Daoy (cell line): ENCODE data around the gene OGDH. TPM values are rescaled to one million over a fixed set of nuclear protein-coding genes. Genes with fewer than 3 reads are reported as not detected.
"Not testable (repeated sequence)": the region's sequence is repeated elsewhere in the genome, so short reads cannot be mapped to it uniquely, and the experiment has no call there.

Source experiments
- DNase-seq: peaks from one replicate; pipeline ENCODE4 v3.0.0-alpha.2; 2015; ENCODE audit warnings: low read depth
- total RNA-seq: library from RNA; depleted of rRNA; stranded (reverse); fragments of >200 nt; shearing (Covaris generic); gene quantifications from 2 replicates; pipeline ENCODE4 v1.2.3, GENCODE V29; 2014

The OGDH gene
- total RNA-seq, 1 experiment from 2014 or later, result 77.5 TPM

DNA sequence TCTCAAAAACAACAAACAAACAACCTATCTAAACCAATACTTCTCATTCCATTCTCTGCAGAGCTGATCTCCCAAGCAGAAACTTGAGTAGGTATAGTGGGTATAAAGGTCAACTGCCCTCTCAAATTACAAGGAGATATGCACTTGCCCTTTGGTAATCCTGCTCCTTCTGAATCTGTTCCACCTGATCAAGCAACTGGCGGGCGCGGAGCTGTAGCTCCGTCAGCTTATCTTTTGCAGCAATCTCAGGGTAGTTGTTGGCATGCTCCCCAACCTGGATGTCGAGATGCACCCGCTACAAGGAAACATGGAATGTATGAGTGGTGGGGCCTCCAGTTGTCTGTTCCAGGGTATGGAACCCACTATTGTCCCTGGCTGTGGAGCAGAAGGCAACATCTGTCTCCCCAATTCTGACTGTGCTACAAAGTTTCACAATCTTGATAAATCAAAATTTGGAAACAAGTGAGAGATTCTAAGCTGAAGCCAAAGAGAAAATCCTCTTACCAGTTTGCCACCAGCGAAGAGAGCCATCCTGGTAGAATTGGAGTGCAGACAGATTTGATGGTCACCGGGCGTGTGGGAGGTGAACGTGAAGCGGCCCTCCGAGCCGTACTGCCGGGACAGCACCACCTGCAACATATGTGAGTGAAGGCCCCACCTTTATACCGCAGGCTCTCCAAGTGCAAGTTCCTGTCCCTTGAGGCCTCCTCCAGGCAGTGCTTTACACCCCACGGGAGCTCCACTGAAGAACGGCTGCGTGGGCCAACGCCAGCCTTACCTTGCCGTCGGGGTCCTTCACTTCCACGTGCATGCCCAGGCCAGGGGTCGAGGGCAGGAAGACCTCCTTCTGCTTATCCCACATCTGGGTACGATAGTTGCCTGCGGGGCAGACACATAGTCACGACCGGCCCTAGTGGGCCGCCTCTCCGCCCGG, 25.2 kb upstream of the OGDH start:
- no peak for DNase-seq

DNA sequence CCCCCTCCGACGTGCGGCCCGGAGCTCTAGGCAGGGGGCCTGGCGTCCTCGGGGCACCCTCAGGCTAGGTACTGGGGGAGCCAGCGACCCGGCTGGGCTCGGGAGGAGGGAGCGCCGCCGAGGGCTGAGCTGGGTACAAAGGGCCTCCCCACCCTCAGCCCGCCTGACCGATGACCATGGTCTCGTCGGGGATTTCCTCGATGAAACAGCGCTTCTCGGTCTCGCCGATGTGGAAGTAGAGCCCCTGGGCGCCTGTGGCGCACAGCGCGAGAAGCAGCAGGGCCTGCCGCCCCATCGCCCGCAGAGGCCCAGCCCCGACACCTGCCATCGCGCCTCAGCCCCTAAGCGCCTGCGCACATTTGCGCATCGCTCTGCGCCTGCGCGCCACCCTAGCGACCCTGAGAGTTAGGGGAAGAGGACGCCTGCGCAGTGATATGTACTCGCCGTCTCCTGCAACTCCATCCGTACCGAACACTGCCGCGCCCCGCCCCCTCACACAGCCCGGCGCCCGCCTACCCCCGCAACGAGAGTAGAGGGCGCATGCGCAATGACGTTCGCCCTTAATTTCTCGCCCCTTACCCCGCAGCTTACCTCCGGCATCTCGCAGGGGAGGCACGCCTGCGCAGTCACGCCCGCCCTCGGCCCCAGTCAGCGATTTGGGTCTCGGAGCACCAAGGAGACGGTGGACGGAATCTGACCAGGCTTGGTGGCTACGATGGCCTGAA, 24.4 kb upstream of the OGDH start, which contains the start of gene TMED4:
Gene TMED4 (minus strand): TSS at position 353 of the 725 bp plus-strand sequence. CDS start 25 bp downstream, at position 328.
- peak; percentile 100 for DNase-seq

DNA sequence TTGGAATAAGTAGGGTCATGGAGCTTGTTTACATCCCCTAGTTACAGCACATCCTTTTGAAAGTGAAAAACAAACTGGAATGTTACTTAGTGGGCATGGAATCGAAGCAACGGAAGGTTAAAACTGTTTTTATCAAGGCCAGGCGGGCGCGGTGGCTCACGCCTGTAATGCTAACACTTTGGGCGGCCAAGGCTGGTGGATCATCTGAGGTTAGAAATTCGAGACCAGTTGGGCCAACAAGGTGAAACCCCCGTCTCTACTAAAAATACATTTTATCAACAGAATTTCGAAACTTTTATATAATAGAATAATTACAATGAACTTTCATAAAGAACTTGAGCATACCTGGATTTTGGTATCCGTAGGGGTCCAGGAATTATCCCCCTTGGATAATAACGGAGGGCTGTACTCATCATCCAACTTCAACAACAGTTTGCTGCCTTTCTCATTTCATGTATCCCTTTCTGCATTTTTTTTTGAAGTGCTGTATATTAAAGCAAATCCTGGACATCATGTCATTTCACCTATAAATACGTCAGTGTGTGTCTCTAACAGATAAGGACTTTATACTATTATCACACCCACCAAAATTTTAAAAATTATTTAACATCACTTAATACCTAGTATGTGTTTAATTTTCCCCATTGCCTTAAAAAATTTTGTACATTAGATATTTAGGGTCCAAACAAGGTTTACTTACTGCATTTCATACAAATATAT, 23.1 kb upstream of the OGDH start:
- DNase-seq, result no peak

DNA sequence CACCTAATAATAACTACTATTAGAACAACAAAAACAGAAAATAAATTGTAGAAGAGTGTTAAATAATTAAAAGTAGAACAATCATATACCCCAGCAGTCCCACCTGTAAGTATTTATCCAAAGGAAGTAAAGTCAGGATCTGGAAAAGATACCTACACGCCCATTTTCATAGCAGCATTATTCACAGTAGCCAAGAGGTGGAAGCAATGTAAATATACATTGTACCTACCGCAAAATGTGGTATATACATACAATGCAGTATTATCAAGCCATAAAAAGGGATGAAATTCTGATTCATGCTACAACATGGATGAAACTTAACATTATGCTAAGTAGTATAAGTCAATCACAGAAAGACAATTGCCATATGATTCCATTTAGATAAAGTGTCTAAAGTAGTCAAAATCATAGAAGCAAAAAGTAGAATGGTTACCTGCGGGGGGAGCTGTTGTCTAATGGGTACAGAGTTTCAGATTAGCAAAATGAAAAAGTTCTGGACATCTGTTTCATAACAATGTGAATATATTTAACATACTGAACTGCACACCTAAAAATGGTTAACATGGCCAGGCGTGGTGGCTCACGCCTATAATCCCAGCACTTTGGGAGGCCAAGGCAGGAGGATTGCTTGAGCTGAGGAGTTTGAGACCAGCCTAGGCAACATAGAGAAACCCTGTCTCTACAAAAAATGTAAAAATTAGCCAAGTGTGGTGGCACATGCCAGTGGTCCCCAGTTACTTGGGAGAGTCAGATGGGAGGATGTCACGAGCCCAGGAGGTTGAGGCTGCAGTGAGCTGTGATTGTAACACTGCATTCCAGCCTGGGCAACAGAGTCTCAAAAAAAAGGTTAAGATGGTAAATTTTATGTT, 18.4 kb upstream of the OGDH start:
- peak; percentile 69 for DNase-seq

DNA sequence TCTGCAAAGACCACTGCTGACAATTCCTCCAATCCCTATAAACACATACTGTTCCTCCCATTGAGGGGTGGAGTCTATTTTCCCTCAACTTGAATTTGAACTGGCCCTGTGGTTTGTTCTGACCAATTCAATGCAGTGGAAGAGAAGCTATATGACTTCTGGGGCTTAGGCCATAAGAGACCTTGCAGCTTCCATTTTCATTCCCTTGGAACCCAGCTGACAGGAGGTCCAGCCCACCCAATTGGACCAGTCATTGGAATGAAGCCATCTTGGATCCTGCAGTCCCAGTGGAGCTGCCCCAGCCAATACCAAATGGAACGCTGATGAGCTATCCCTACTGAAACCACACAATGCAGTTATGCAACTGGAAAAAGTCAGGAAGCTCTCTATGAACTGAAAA, 15.5 kb upstream of the OGDH start:
- no peak for DNase-seq

DNA sequence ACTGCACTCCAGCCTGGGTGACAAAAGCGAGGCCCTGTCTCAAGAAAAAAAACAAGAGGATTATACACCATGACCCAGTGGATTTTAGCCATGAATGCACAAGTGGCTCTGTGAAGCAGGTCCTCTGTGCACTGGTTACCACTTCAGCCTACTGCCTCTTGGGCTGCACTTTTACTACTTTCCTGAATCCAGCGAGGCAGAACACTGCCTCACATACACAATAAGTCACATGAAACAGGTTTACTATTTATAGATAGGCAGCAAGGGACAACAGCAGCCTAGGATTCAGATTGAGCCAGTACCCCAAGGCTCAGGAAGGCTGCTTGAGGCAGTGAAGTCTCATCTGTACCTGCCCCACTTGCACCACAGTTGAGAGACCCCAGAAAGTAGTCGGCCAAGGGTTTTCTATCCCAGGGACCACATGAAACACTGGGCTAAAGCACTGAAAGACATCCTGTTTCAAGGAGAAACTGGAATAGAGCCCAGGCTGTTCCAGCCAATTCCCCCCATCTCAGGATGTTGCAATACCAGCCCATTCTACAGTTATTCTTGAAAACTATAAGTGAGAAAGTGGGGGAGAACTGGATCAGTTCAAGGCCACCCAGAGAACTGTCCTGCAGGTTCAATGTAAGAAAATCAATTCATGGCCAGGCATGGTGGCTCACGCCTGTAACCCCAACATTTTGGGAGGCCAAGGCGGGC, 10.3 kb upstream of the OGDH start:
- no peak for DNase-seq

DNA sequence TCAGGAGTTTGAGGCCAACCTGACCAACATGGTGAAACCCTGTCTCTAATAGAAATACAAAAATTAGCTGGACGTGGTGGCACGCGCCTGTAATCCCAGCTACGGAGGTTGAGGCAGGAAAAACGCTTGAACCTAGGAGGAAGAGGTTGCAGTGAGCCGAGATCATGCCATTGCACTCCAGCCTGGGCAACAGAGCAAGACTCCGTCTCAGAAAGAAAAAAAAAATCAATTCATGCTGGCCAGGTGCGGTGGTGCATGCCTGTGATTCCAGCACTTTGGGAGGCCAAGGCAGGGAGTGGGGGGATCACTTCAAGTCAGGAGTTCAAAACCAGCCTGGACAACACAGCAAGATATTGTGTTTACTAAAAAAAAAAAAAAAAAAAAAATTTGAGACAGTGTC, 9.2 kb upstream of the OGDH start:
- DNase-seq, result not testable (repeated sequence)

DNA sequence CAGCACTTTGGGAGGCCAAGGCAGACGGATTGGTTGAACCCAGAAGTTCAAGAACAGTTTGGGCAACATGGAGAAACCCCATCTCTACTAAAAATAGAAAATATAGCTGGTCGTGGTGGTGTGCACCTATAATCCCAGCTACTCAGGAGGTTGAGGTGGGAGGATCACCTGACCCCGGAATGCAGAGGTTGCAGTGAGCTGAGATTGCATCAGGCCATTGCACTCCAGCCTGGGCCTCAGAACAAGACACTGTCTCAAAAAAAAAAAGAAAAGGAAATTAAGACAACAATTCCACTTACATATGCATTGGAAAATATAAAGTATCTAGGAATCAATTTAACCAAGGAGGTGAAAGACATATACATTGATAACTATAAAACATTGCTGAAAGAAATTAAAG, 7.2 kb upstream of the OGDH start:
- no peak for DNase-seq

DNA sequence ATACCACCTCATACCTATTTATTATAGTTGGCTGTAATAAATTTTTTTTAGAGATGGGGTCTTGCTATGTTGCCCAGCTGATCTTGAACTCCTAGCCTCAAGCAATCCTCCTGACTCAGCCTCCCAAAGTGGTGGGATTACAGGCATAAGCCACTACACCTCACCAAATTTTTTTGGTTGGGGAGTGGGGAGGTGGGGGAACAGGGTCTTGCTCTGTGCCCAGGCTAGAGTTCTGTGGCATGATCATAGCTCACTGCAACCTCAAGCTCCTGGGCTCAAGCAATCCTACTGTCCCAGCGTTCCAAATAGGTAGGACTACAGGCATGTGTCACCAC, 3.9 kb upstream of the OGDH start:
- no peak for DNase-seq

DNA sequence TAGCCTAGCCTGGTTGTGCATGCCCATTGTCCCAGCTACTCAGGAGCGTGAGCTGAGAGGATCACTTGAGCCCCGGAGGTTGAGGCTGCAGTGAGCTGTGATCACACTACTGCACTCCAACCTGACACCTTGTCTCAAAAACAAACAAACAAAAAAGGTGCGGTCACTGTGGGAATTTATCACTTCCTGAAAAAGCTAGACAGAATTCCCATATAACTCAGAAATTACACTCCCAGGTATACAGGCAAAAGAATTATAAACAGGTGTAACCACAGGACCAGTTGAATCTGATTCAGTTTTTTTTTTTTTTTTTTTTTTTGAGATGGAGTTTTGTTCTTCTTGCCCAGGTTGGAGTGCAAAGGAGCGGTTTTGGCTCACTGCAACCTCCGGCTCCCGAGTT, 3.2 kb upstream of the OGDH start:
- no peak for DNase-seq

DNA sequence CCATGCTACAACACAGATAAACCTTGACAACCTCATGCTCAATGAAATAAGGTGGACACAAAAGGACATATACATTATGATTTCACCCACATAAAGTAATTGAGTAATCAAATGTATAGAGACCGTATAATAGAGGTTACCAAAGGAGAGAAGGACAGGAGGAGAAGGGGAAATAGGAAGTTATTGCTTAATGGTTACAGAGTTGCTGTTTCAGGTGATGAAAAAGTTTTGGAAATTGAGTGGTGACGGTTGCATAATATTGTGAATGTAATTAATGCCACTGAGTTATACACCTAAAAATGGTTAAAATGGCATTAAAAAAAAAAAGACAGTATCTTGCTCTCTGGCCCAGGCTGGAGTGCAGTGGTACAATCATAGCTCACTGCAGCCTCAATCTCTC, 1.5 kb upstream of the OGDH start:
- no peak for DNase-seq

DNA sequence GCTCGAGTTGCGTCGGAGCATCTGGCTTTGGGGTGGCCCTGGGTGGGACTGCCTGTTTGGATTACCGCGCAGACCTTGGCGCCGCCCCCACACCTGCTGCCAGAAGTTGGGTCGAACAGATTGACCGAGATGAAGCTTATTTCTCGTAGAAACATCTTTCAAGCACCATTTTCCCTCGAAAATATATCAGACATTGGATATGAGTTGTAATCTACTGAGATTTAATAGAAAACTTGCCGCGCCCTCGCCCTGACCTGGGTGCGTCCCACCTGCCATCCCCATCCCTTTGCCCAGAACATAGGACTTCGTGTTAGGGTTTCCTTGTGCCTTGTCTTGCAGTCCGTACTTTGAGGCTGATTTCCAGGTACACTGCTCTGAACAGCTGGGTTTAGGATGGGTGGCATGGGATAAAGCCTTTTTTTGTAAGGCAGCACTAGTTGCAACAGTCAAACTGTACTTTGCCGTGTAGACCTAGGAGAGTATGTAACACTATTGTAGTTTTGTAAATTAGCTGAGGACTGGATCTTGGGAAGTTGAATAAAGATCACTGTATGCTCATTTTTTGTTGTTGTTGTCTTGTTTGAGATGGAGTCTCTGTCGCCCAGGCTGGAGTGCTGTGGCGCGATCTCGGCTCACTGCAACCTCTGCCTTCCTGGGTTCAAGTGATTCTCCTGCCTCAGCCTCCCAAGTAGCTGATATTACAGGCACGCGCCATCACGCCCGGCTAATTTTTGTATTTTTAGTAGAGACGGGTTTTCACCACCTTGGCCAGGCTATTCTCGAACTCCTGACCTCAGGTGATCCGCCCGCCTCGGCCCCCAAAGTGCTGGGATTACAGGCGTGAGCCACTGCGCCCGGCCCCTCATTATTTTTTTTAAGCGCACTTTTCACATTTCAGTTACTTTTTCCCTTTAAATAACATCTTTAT, 978 bp downstream of the OGDH start:
- DNase-seq, result no peak

DNA sequence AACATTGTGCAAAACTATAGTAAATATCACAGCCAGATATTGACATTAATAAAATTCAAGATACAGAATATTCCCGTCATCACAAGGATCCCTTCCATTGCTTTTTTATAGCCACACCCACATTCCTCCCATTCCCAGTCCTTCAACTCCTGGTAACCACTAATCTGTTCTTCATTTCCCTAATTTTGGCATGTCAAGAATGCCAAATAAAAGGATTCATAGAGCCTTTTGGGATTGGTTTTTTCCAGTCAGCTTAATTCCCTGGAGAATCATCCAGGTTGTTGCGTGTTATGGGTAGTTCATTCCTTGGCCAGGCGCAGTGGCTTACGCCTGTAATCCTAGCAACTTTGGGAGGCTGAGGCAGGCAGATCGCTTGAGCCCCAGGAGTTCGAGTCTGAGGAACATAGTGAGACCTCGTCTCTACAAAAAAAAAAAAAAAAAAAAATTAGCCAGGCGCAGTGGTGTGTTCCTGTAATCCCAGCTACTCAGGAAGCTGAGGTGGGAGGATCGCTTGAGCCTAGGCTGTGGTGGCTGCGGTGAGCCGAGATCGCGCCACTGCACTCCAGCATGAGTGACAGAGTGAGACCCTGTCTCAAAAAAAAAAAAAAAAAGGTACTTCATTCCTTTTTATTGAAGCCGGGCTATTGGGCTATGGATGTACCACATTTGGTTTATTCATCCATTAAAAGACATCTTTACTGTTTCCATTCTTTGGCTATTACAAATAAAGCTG, 2.7 kb downstream of the OGDH start:
- DNase-seq, result no peak

DNA sequence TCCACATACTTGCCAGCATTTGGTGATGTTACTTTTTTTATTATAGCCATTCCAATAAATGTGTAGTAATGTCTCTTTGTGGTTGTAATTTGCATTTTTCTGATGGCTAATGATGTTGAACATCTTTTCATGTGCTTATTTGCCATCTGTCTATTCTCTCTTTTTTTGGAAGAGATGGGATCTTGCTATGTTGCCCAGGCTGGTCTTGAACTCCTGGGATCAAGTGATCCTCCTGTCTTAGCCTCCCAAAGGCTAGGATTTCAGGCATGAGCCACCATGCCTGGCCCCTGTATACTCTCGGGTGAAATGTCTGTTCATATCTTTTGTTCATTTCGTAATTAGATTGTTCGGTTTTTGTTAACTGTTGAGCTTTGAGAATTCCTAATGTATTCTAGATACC, 3.4 kb downstream of the OGDH start:
- DNase-seq, result no peak

DNA sequence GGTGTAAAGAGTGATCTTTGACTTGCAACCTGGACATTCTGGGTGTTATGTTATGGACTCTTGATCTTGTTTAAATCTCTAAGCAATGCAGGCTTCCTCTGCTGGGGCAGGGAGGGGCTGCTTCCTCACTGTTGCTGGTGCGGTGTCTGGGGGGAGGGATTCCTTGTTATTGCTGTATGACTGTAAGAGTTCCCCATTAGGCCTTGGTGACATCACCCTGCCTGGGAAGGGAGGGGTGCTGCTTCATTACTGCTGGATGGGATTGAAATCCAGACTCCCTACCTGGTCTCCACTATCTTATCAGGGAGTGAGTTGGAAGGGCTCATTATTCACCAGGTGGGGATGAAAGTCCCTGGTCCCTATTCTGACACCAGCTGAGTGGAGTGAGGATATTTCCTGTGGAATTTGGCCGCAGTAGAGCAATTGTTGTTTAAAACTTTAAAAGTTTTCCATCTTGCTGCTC, 8.8 kb downstream of the OGDH start:
- peak; percentile 80 for DNase-seq

DNA sequence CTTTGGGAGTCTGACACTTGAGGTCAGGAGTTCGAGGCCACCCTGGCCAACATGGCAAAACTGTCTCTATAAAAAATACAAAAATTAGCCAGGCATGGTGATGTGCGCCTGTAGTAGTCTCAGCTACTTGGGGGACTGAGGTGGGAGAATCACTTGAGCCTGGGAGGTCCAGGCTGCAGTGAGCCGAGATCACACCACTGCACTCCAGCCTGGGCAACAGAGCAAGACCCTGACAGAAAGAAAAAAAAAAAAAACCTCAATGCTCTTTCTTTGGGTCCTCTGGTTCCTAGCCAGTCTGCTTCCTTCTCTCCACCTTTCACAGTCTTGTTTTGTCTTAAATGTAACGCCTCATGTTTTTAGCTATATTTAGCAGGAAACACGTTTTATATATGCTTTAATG, 9.4 kb downstream of the OGDH start:
- no peak for DNase-seq

DNA sequence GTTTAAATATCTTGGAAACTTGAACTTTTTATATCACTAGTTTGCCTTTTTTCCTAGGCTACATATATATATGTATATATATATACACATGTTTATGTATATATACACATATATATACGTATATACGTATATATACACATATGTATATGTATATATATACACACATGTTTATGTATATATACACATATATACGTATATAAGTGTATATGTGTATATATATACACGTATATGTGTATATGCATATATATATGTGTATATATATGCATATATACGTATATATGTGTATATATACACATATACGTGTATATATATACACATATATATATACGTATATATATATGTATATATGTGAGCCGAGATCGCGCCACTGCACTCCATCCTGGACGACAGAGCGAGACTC, 10.1 kb downstream of the OGDH start:
- no peak for DNase-seq

DNA sequence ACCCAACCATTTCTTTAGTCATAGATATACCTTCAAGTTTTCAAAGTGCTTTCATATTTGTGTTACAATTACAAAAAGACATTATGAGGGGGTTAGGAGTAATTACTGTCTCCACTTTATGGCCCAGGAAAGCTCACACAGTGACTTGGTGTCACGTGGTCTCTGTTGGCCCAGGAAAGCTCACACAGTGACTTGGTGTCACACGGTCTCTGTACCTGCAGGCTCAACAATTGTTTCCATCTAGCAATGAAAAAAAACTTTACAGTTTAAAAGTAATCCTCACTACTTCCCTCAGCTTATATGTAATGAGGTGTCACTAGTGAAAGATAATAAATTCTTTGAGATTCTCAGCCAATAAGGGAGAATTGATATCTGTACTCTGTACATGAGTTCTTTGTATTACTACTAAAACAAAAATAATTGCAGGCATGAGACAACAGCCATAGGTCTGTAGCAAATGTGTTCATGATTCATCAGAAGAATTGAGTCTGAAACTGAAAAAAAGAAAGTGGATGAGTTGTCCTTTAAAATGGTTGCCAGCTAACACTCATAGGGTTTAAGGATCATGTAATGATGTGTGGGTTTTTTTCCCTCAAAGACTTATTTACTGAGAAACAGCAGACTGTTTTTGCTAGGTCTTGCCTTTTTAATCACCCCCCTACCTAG, 10.9 kb downstream of the OGDH start:
- peak; percentile 66 for DNase-seq
